Central memory CD8-positive, alpha-beta T cell (primary cell): ENCODE measurements around the gene MRPL43.

Experiments
- ATAC-seq: fragments of 150-1000 bp; cut with Tn5 transposase; replicated peaks from 2 replicates; pipeline ENCODE4 v1.10.0; 2022; ENCODE audit warnings: mild to moderate bottlenecking, moderate FRiP score, moderate number of reproducible peaks; ENCODE audit not compliant: poor library complexity, severe bottlenecking; ENCODE audit errors: extremely low read depth
- DNase-seq, 2 donors: peaks; one replicate each; pipeline ENCODE4 v3.0.0; 2021; ENCODE audit warnings: low spot score in 2 of 2
- H3K27ac Mint-ChIP-seq: one replicate; pipeline ENCODE4 v1.8.0; 2022; ENCODE audit warnings: low read depth, mild to moderate bottlenecking, moderate library complexity, mixed read lengths
- H3K27me3 Mint-ChIP-seq: one replicate; pipeline ENCODE4 v1.8.0; 2022; ENCODE audit warnings: mixed read lengths
- H3K36me3 Mint-ChIP-seq: one replicate; pipeline ENCODE4 v1.8.0; 2022; ENCODE audit warnings: mild to moderate bottlenecking, moderate library complexity, mixed read lengths; ENCODE audit not compliant: insufficient read depth
- H3K4me1 Mint-ChIP-seq: one replicate; pipeline ENCODE4 v1.8.0; 2022; ENCODE audit warnings: mixed read lengths
- H3K4me3 Mint-ChIP-seq: one replicate; pipeline ENCODE4 v1.8.0; 2022; ENCODE audit warnings: mild to moderate bottlenecking, moderate library complexity, mixed read lengths
- H3K9me3 Mint-ChIP-seq: one replicate; pipeline ENCODE4 v1.8.0; 2022; ENCODE audit warnings: mixed read lengths

The MRPL43 gene

GRCh38 chr10:100970914-100971811 lies 16.1 kb downstream of the MRPL43 start:
- Mint-ChIP-seq H3K27me3 (no peaks in the 10 kb centered on the region), H3K27ac (no peak overlapping the region), H3K36me3 (no peaks in the 10 kb centered on the region), H3K4me1 (peaks cover 17% of the 10 kb centered on the region), H3K9me3 (no peaks in the 10 kb centered on the region), H3K4me3 (peak overlapping the region; percentile 55)
- DNase-seq (no peak), ATAC-seq (no peak)

- Mint-ChIP-seq H3K36me3 (peaks cover 1% of the 10 kb centered on the region), H3K27me3 (no peaks in the 10 kb centered on the region), H3K9me3 (no peaks in the 10 kb centered on the region), H3K4me3 (peak overlapping the region; percentile 55), H3K4me1 (peaks cover 17% of the 10 kb centered on the region), H3K27ac (no peak overlapping the region)
- ATAC-seq (peak; percentile 35), DNase-seq (no peak)
Measured at GRCh38 chr10:100970076-100970913, 17.0 kb downstream of the MRPL43 start.

GRCh38 chr10:100969187-100970075 lies 17.9 kb downstream of the MRPL43 start, which contains the start of gene SEMA4G:
TSS of gene SEMA4G (plus strand) at chr10:100969504. CDS start at chr10:100972913, 3,409 bp downstream.
- no peaks in the 10 kb centered on the region for H3K9me3 Mint-ChIP-seq
- ATAC-seq, result peak; percentile 69
- H3K36me3 Mint-ChIP-seq, result peaks cover 4% of the 10 kb centered on the region
- H3K27me3 Mint-ChIP-seq, result no peaks in the 10 kb centered on the region
- H3K4me1 Mint-ChIP-seq, result peaks cover 17% of the 10 kb centered on the region
- H3K27ac Mint-ChIP-seq, result no peak within 1 kb of the TSS
- H3K4me3 Mint-ChIP-seq, result peak within 1 kb of the TSS; percentile 55
- DNase-seq, result no peak

- ATAC-seq, result no peak
- no peaks in the 10 kb centered on the region for H3K27me3 Mint-ChIP-seq
- peak overlapping the region; percentile 55 for H3K4me3 Mint-ChIP-seq
- H3K9me3 Mint-ChIP-seq, result no peaks in the 10 kb centered on the region
- H3K4me1 Mint-ChIP-seq, result peaks cover 17% of the 10 kb centered on the region
- DNase-seq, result no peak
- no peak overlapping the region for H3K27ac Mint-ChIP-seq
- H3K36me3 Mint-ChIP-seq, result peaks cover 4% of the 10 kb centered on the region
Measured at GRCh38 chr10:100968863-100969186, 18.5 kb downstream of the MRPL43 start.

- Mint-ChIP-seq H3K4me1 (peaks cover 17% of the 10 kb centered on the region), H3K4me3 (peak overlapping the region; percentile 55), H3K27ac (no peak overlapping the region), H3K27me3 (no peaks in the 10 kb centered on the region), H3K9me3 (no peaks in the 10 kb centered on the region), H3K36me3 (peaks cover 4% of the 10 kb centered on the region)
- DNase-seq (no peak), ATAC-seq (no peak)
Measured at GRCh38 chr10:100968062-100968736, 19.1 kb downstream of the MRPL43 start.

GRCh38 chr10:100967332-100967731 lies 20.0 kb downstream of the MRPL43 start:
- no peak overlapping the region for H3K27ac Mint-ChIP-seq

GRCh38 chr10:100966887-100967286 lies 20.4 kb downstream of the MRPL43 start:
- DNase-seq, result no peak
- Mint-ChIP-seq H3K36me3 (peaks cover 15% of the 10 kb centered on the region), H3K27ac (no peak overlapping the region), H3K27me3 (no peaks in the 10 kb centered on the region), H3K9me3 (no peaks in the 10 kb centered on the region), H3K4me1 (peaks cover 17% of the 10 kb centered on the region), H3K4me3 (no peak overlapping the region)
- no peak for ATAC-seq

More at GRCh38 chr10:100967332-100967731, 20.0 kb downstream of the MRPL43 start:
- ATAC-seq (no peak), DNase-seq (no peak)
- Mint-ChIP-seq H3K9me3 (no peaks in the 10 kb centered on the region), H3K4me1 (peaks cover 17% of the 10 kb centered on the region), H3K36me3 (peaks cover 12% of the 10 kb centered on the region), H3K4me3 (no peak overlapping the region), H3K27me3 (no peaks in the 10 kb centered on the region)

- H3K27me3 Mint-ChIP-seq, result no peaks in the 10 kb centered on the region
- ATAC-seq, result no peak
- no peak overlapping the region for H3K4me3 Mint-ChIP-seq
- H3K9me3 Mint-ChIP-seq, result no peaks in the 10 kb centered on the region
- H3K27ac Mint-ChIP-seq, result no peak overlapping the region
- peaks cover 15% of the 10 kb centered on the region for H3K4me1 Mint-ChIP-seq
- no peak for DNase-seq
- H3K36me3 Mint-ChIP-seq, result peaks cover 22% of the 10 kb centered on the region
Measured at GRCh38 chr10:100965820-100966219, 21.5 kb downstream of the MRPL43 start.

GRCh38 chr10:100963826-100964225 lies 23.5 kb downstream of the MRPL43 start:
- DNase-seq (no peak), ATAC-seq (no peak)
- no peak overlapping the region for H3K27ac Mint-ChIP-seq
- no peak overlapping the region for H3K4me3 Mint-ChIP-seq
- no peaks in the 10 kb centered on the region for H3K27me3 Mint-ChIP-seq
- peaks cover 11% of the 10 kb centered on the region for H3K4me1 Mint-ChIP-seq
- no peaks in the 10 kb centered on the region for H3K9me3 Mint-ChIP-seq
- H3K36me3 Mint-ChIP-seq, result peaks cover 35% of the 10 kb centered on the region

- H3K4me1 Mint-ChIP-seq, result peaks cover 6% of the 10 kb centered on the region
- H3K27me3 Mint-ChIP-seq, result no peaks in the 10 kb centered on the region
- H3K4me3 Mint-ChIP-seq, result no peak overlapping the region
- H3K9me3 Mint-ChIP-seq, result no peaks in the 10 kb centered on the region
- peaks cover 38% of the 10 kb centered on the region for H3K36me3 Mint-ChIP-seq
- ATAC-seq (no peak), DNase-seq (no peak)
- no peak overlapping the region for H3K27ac Mint-ChIP-seq
Measured at GRCh38 chr10:100962351-100963080, 24.8 kb downstream of the MRPL43 start.

- Mint-ChIP-seq H3K4me3 (no peak overlapping the region), H3K4me1 (peaks cover 6% of the 10 kb centered on the region), H3K27me3 (no peaks in the 10 kb centered on the region), H3K9me3 (no peaks in the 10 kb centered on the region), H3K36me3 (peaks cover 45% of the 10 kb centered on the region), H3K27ac (no peak overlapping the region)
- no peak for DNase-seq
- no peak for ATAC-seq
Measured at GRCh38 chr10:100960251-100960650, 27.0 kb downstream of the MRPL43 start.
